ENCODE data around the gene SIPA1L3.

DNA sequence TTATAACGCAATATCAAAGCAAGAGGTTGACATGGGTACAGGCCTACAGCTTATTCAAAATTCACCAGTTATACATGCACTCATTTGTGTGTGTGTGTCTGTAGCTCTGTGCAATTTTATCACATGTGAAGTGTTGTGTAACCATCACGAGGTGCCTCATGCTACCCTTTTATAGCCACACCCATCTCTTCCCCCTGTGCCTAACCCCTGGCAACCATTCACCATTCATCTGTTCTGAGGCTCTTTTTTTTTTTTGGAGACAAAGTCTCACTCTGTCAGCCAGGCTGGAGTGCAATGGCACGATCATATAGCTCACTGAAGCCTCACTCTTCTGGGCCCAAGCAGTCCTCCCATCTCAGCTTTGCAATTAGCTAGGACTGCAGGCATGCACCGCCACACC lies 238.6 kb downstream of the SIPA1L3 start:
- TF ChIP-seq CTCF (IDR thresholded peaks at IDR 0.05; ENCODE audit: insufficient read depth, low read depth, low read length), result no peak
- TF ChIP-seq EZH2 (IDR thresholded peaks at IDR 0.05; ENCODE audit: insufficient read depth, low read length), result no peak
